Peyer's patch (tissue), 4 donors: ENCODE data around the gene ELK4. TPM values are rescaled to one million over a fixed set of nuclear protein-coding genes. Genes with fewer than 3 reads are reported as not detected.
A peak's percentile ranks its signal among the peaks of the same experiment; 100 is the strongest.

Experiments
- DNase-seq, 3 donors: peaks; one replicate each; pipeline ENCODE4 v3.0.0-alpha.2; 2017 to 2019
- H3K27ac ChIP-seq, 4 donors: fragments of 200-600 bp; sonication (generic); one replicate each; pipeline ENCODE4 v1.5.1; 2016 to 2019
- H3K27me3 ChIP-seq, 2 donors: fragments of 200-600 bp; sonication (generic); one replicate each; pipeline ENCODE4 v1.5.1; 2019
- H3K36me3 ChIP-seq, 3 donors: fragments of 200-600 bp; sonication (generic); one replicate each; pipeline ENCODE4 v1.5.1; 2016 to 2019
- H3K4me1 ChIP-seq, 4 donors: fragments of 200-600 bp; sonication (generic); one replicate each; pipeline ENCODE4 v1.5.1; 2016 to 2019
- H3K4me3 ChIP-seq, 4 donors: fragments of 200-600 bp; sonication (generic); 1 replicate in 3 of 4; 2 replicates in 1 of 4; pipeline ENCODE4 v1.5.1; 2016 to 2019; ENCODE audit warnings: mild to moderate bottlenecking in 1 of 4
- H3K9me3 ChIP-seq, 4 donors: fragments of 200-600 bp; sonication (generic); one replicate each; pipeline ENCODE4 v1.5.1; 2016 to 2019; ENCODE audit warnings: mild to moderate bottlenecking in 1 of 4
- POLR2A ChIP-seq, 2 donors: fragments of 450-650 bp; IDR thresholded peaks; one replicate each; pipeline ENCODE4 v1.5.1; 2017; ENCODE audit warnings: antibody characterized with exemption in 2 of 2, mild to moderate bottlenecking in 2 of 2, moderate library complexity in 2 of 2
- total RNA-seq, 4 donors: library from RNA; depleted of rRNA; stranded (reverse); fragments of >200 nt; gene quantifications; one replicate each; pipeline ENCODE4 v1.1.0, GENCODE V29; 2016
- TF ChIP-seq, protein P1 (sequence below), 6 experiments: fragments of 450-650 bp in 4 of 6; fragments of 200-600 bp in 2 of 6; sonication (generic) in 1 of 6; IDR thresholded peaks; one replicate each; pipeline ENCODE4 v1.5.1; 2017 to 2019; ENCODE audit warnings: antibody characterized with exemption in 6 of 6, mild to moderate bottlenecking in 3 of 6, moderate library complexity in 1 of 6

ELK4 gene
- total RNA-seq, 4 donors from 2014 or later = 16.6 to 66.8 (median 23.7) TPM

GRCh38 chr1:205587581-205587980 lies 44.2 kb downstream of the ELK4 start:
- H3K27ac ChIP-seq = no peak overlapping the region
- H3K4me1 ChIP-seq = peaks cover 0 to 30% (median 4%) of the 10 kb centered on the region in 4 donors
- TF ChIP-seq, protein P1, sequence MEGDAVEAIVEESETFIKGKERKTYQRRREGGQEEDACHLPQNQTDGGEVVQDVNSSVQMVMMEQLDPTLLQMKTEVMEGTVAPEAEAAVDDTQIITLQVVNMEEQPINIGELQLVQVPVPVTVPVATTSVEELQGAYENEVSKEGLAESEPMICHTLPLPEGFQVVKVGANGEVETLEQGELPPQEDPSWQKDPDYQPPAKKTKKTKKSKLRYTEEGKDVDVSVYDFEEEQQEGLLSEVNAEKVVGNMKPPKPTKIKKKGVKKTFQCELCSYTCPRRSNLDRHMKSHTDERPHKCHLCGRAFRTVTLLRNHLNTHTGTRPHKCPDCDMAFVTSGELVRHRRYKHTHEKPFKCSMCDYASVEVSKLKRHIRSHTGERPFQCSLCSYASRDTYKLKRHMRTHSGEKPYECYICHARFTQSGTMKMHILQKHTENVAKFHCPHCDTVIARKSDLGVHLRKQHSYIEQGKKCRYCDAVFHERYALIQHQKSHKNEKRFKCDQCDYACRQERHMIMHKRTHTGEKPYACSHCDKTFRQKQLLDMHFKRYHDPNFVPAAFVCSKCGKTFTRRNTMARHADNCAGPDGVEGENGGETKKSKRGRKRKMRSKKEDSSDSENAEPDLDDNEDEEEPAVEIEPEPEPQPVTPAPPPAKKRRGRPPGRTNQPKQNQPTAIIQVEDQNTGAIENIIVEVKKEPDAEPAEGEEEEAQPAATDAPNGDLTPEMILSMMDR (IDR thresholded peaks at IDR 0.05) = no peak
- no peak for TF ChIP-seq POLR2A (IDR thresholded peaks at IDR 0.05)
- DNase-seq = peak in 1 of 3 donors; percentile 29
- H3K4me3 ChIP-seq = no peak overlapping the region
- no peaks in the 10 kb centered on the region for H3K9me3 ChIP-seq
- no peaks in the 10 kb centered on the region for H3K27me3 ChIP-seq
- H3K36me3 ChIP-seq = no peaks in the 10 kb centered on the region

- no peaks in the 10 kb centered on the region for H3K27me3 ChIP-seq
- H3K4me1 ChIP-seq = peaks cover 0 to 22% (median 2%) of the 10 kb centered on the region in 4 donors
- no peaks in the 10 kb centered on the region for H3K36me3 ChIP-seq
- peak in 1 of 3 donors; percentile 36 for DNase-seq
- TF ChIP-seq, protein P1 (IDR thresholded peaks at IDR 0.05) = no peak
- no peak for TF ChIP-seq POLR2A (IDR thresholded peaks at IDR 0.05)
- no peaks in the 10 kb centered on the region for H3K9me3 ChIP-seq
- no peak overlapping the region for H3K27ac ChIP-seq
- H3K4me3 ChIP-seq = no peak overlapping the region
Observed at GRCh38 chr1:205585835-205586785, 45.7 kb downstream of the ELK4 start.

GRCh38 chr1:205585169-205585834 lies 46.5 kb downstream of the ELK4 start:
- peak in 1 of 3 donors; percentile 41 for DNase-seq

DNA sequence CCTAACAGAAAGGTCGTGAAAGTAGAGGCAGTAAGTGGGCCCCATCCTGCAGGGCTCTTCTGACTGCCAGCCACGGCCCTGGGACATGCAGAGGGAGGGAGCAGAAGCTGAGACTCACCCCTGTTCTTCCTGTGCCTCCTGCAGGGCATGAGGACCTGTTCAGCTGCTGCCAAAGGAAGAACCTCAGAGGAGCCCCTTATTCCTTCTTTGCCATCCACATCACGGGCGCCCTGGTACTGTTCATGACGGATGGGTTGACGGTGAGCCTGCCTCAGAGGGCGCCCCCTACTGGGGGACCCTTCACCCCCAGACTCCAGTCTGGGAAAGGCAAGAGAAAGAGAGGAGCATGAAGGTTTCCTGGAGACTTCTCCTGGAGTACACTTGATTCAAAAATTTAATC lies 47.1 kb downstream of the ELK4 start:
- TF ChIP-seq, protein P1 (IDR thresholded peaks at IDR 0.05) = peak in 1 of 6 experiments; percentile 8
- no peak for TF ChIP-seq POLR2A (IDR thresholded peaks at IDR 0.05)
- H3K4me1 ChIP-seq = peaks cover 0 to 17% (median 0%) of the 10 kb centered on the region in 4 donors
- H3K36me3 ChIP-seq = no peaks in the 10 kb centered on the region
- no peak overlapping the region for H3K4me3 ChIP-seq
- no peak overlapping the region for H3K27ac ChIP-seq
- peak in 1 of 3 donors; percentile 36 for DNase-seq
- no peaks in the 10 kb centered on the region for H3K27me3 ChIP-seq
- no peaks in the 10 kb centered on the region for H3K9me3 ChIP-seq

More at GRCh38 chr1:205585169-205585834, 46.5 kb downstream of the ELK4 start:
- Histone ChIP-seq H3K4me1 (peaks cover 0 to 17% (median 2%) of the 10 kb centered on the region in 4 donors), H3K36me3 (no peaks in the 10 kb centered on the region), H3K27me3 (no peaks in the 10 kb centered on the region), H3K27ac (no peak overlapping the region), H3K4me3 (no peak overlapping the region), H3K9me3 (no peaks in the 10 kb centered on the region)
- TF ChIP-seq POLR2A (IDR thresholded peaks at IDR 0.05) = no peak
- TF ChIP-seq, protein P1 (IDR thresholded peaks at IDR 0.05) = no peak

- Histone ChIP-seq H3K4me1 (peaks cover 0 to 17% (median 0%) of the 10 kb centered on the region in 4 donors), H3K9me3 (no peaks in the 10 kb centered on the region), H3K27me3 (no peaks in the 10 kb centered on the region), H3K4me3 (no peak overlapping the region), H3K36me3 (no peaks in the 10 kb centered on the region), H3K27ac (no peak overlapping the region)
- peak in 1 of 3 donors; percentile 39 for DNase-seq
- TF ChIP-seq, protein P1 (IDR thresholded peaks at IDR 0.05) = no peak
- TF ChIP-seq POLR2A (IDR thresholded peaks at IDR 0.05) = no peak
Observed at GRCh38 chr1:205583461-205584130, 48.2 kb downstream of the ELK4 start.
